OCI-LY1 (cell line): ENCODE measurements around the gene SEC22C.

Experiments used
- CTCF ChIP-seq: fragments of 200-600 bp; sonication (generic), shearing (Covaris generic); IDR thresholded peaks from 2 replicates; pipeline ENCODE4 v1.5.1; 2017; ENCODE audit warnings: mild to moderate bottlenecking, antibody characterized with exemption, low read length, moderate library complexity, mixed read lengths
- EZH2 ChIP-seq: fragments of 200-600 bp; sonication (generic), shearing (Covaris generic); IDR thresholded peaks from 2 replicates; pipeline ENCODE4 v1.8.0; 2017; ENCODE audit warnings: borderline replicate concordance, mixed run types, mild to moderate bottlenecking, antibody characterized with exemption, low read length, moderate library complexity, mixed read lengths

- TF ChIP-seq CTCF, result no peak
- TF ChIP-seq EZH2, result no peak
Measured at GRCh38 chr3:42529468-42529867, 52.3 kb downstream of the SEC22C start.
